ENCODE measurements around the gene TMEM134. TPM values are rescaled to one million over a fixed set of nuclear protein-coding genes. Genes with fewer than 3 reads are reported as not detected.
"Not testable (repeated sequence)": the region's sequence is repeated elsewhere in the genome, so short reads cannot be mapped to it uniquely, and the experiment has no call there.

TMEM134 gene
- total and polyA plus RNA-seq, 10 of the 15 experiments (the other 5 are each of a cell fraction or from before 2014, with no cell fraction given) = 1.6 to 93.8 (median 27.8) TPM

DNA sequence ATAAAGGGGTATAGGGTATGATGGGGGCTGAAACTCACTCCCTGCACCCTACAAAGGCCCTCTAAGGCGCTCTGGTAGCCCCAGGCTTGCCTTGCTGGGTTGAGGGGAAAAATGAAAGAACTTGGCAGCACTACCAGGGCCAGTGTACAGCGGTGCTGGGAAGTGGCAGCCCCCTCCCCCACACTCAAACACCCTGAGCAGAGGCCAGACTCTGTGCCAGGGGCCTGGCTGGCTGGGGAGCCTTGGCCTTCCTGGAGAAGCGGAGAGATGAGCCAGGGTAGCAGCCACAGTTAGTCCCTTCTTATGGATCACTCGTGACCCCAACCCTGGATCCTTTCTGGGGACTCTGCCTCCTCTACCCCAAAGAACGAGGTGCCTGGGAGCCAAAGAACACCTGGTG is 2.7 kb downstream of the TMEM134 start (continued):
- TF ChIP-seq, protein P1, sequence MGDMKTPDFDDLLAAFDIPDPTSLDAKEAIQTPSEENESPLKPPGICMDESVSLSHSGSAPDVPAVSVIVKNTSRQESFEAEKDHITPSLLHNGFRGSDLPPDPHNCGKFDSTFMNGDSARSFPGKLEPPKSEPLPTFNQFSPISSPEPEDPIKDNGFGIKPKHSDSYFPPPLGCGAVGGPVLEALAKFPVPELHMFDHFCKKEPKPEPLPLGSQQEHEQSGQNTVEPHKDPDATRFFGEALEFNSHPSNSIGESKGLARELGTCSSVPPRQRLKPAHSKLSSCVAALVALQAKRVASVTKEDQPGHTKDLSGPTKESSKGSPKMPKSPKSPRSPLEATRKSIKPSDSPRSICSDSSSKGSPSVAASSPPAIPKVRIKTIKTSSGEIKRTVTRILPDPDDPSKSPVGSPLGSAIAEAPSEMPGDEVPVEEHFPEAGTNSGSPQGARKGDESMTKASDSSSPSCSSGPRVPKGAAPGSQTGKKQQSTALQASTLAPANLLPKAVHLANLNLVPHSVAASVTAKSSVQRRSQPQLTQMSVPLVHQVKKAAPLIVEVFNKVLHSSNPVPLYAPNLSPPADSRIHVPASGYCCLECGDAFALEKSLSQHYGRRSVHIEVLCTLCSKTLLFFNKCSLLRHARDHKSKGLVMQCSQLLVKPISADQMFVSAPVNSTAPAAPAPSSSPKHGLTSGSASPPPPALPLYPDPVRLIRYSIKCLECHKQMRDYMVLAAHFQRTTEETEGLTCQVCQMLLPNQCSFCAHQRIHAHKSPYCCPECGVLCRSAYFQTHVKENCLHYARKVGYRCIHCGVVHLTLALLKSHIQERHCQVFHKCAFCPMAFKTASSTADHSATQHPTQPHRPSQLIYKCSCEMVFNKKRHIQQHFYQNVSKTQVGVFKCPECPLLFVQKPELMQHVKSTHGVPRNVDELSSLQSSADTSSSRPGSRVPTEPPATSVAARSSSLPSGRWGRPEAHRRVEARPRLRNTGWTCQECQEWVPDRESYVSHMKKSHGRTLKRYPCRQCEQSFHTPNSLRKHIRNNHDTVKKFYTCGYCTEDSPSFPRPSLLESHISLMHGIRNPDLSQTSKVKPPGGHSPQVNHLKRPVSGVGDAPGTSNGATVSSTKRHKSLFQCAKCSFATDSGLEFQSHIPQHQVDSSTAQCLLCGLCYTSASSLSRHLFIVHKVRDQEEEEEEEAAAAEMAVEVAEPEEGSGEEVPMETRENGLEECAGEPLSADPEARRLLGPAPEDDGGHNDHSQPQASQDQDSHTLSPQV (IDR thresholded peaks at IDR 0.05) = no peak
- TF ChIP-seq, protein P2, sequence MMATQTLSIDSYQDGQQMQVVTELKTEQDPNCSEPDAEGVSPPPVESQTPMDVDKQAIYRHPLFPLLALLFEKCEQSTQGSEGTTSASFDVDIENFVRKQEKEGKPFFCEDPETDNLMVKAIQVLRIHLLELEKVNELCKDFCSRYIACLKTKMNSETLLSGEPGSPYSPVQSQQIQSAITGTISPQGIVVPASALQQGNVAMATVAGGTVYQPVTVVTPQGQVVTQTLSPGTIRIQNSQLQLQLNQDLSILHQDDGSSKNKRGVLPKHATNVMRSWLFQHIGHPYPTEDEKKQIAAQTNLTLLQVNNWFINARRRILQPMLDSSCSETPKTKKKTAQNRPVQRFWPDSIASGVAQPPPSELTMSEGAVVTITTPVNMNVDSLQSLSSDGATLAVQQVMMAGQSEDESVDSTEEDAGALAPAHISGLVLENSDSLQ (IDR thresholded peaks at IDR 0.05) = no peak
- TF ChIP-seq IRF4 (IDR thresholded peaks at IDR 0.05; ENCODE audit: low read depth, low read length) = no peak
- TF ChIP-seq NBN (IDR thresholded peaks at IDR 0.05) = no peak
- no peak for TF ChIP-seq SIN3A (IDR thresholded peaks at IDR 0.05; ENCODE audit: low read depth, low read length)
- TF ChIP-seq ZBED1 (IDR thresholded peaks at IDR 0.05; ENCODE audit: borderline replicate concordance) = no peak
- TF ChIP-seq, protein P3, sequence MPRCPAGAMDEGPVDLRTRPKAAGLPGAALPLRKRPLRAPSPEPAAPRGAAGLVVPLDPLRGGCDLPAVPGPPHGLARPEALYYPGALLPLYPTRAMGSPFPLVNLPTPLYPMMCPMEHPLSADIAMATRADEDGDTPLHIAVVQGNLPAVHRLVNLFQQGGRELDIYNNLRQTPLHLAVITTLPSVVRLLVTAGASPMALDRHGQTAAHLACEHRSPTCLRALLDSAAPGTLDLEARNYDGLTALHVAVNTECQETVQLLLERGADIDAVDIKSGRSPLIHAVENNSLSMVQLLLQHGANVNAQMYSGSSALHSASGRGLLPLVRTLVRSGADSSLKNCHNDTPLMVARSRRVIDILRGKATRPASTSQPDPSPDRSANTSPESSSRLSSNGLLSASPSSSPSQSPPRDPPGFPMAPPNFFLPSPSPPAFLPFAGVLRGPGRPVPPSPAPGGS (IDR thresholded peaks at IDR 0.05; ENCODE audit: borderline replicate concordance, insufficient read depth, low read depth, low read length, poor library complexity, severe bottlenecking) = no peak
- TF ChIP-seq KLF5 (IDR thresholded peaks at IDR 0.05; ENCODE audit: partially characterized antibody) = no peak

DNA sequence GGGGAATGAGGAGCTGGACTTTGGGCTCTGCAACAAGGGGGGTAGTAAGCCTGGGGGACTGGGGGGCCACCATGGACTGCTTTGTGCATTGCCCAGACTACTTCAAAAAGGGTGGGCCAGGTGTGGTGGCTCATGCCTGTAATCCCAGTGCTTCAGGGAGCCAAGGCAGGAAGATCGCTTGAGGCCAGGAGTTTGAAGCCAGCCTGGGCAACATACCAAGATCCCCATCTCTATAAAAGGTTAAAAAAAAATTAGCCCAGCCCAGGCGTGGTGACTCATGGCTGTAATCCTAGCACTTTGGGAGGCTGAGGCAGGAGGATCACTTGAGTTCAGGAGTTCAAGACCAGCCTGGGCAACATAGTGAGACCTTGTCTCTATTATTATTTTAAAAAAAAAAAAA is 3.5 kb downstream of the TMEM134 start:
- RAD21 ChIA-PET (ENCODE audit: unreplicated experiment) = interaction anchor here (0.5 to 5.5 kb wide), 10 partner anchors 18 to 115 kb away, joined by 3 to 72 read pairs (median 4); partner anchors contain the start of genes AIP, PPP1CA, PTPRCAP and TBC1D10C
- intact Hi-C loops (cut with micrococcal nuclease; ENCODE audit: unreplicated experiment); ATAC-seq: not testable (repeated sequence)

More for the DNA sequence above, 3.5 kb downstream of the TMEM134 start:
- H3K79me2 ChIP-seq (ENCODE audit: control insufficient read depth, insufficient read depth, low read length) = peaks cover 14% of the 10 kb centered on the region
- DNase-seq (ENCODE audit: low read depth, low spot score); H4K20me1 ChIP-seq (ENCODE audit: control insufficient read depth, insufficient read depth); BruUV-seq (replicated peaks); H3K27me3 ChIP-seq (replicated peaks in 1 of 2; ENCODE audit: control insufficient read depth in 2 of 2, insufficient read depth in 2 of 2, low read length in 1 of 2); H2AFZ ChIP-seq (ENCODE audit: control insufficient read depth, low read depth, low read length); H3K36me3 ChIP-seq (ENCODE audit: control insufficient read depth in 2 of 2, insufficient read depth in 2 of 2, low read length in 1 of 2); in situ Hi-C loops (cut with MboI); H3K9me3 ChIP-seq (replicated peaks; ENCODE audit: control insufficient read depth, insufficient read depth, low read length); FAIRE-seq: not testable (repeated sequence)
- WGBS (ENCODE audit: insufficient coverage, insufficient replicate concordance, low lambda C conversion rate, missing lambda C conversion rate) = 89% methylated on average over 2 of the region's 2 CpGs
- peak overlapping the region; percentile 100 for H3K4me2 ChIP-seq (ENCODE audit: control insufficient read depth, insufficient read depth)
- SMC1A ChIA-PET (ENCODE audit: uncharacterized antibody, unreplicated experiment) = interaction anchor here (0.9 to 5.2 kb wide), 5 partner anchors 17 to 63 kb away, joined by 3 to 46 read pairs (median 13); partner anchors contain the start of genes AIP, PPP1CA, PTPRCAP and TBC1D10C
- CTCF ChIA-PET = interaction anchor here (0.7 to 5.1 kb wide), 7 partner anchors 17 to 1477 kb away, joined by 3 to 36 read pairs (median 4); partner anchors contain the start of genes AIP, PPP1CA and PTPRCAP
- peak overlapping the region; percentile 95 for H3K9ac ChIP-seq (ENCODE audit: control insufficient read depth, insufficient read depth, low read length)
- peak overlapping the region; percentile 93 for H3K27ac ChIP-seq (ENCODE audit: control insufficient read depth, insufficient read depth)
- POLR2A ChIA-PET = interaction anchor here (0.5 to 8.1 kb wide), 13 partner anchors 17 to 1329 kb away, joined by 3 to 78 read pairs (median 4); partner anchors contain the start of genes AIP, PPP1CA, PTPRCAP and RAD9A
- H3K4me1 ChIP-seq (ENCODE audit: control insufficient read depth, insufficient read depth, low read length) = peaks cover 37% of the 10 kb centered on the region
- H3K4me3 ChIP-seq = peak overlapping the region; percentile 97

Measured in GM12878 (cell line).